CD4-positive, CD25-positive, alpha-beta regulatory T cell (primary cell): Measurements from ENCODE around the gene RPTOR. TPM values are rescaled to one million over a fixed set of nuclear protein-coding genes. Genes with fewer than 3 reads are reported as not detected.
"Not testable (repeated sequence)": the region's sequence is repeated elsewhere in the genome, so short reads cannot be mapped to it uniquely, and the experiment has no call there.

Experiments
- ATAC-seq, 2 donors: fragments of 150-1000 bp; cut with Tn5 transposase; one replicate each; pipeline ENCODE4 v1.10.0; 2021; ENCODE audit warnings: low read depth in 2 of 2, moderate number of reproducible peaks in 2 of 2, moderate library complexity in 1 of 2
- DNase-seq, 3 donors: peaks; one replicate each; pipeline versions ENCODE4 v3.0.0 to v3.0.0-alpha.2; 2012 to 2022; ENCODE audit warnings: mixed read lengths in 1 of 3
- H3K27ac ChIP-seq: one replicate; pipeline ENCODE4 v1.7.0; 2013; ENCODE audit warnings: mild to moderate bottlenecking, low read length; ENCODE audit not compliant: insufficient read depth, poor library complexity, severe bottlenecking
- H3K27me3 ChIP-seq: one replicate; pipeline ENCODE4 v1.7.0; 2013; ENCODE audit warnings: low read length; ENCODE audit not compliant: control insufficient read depth, insufficient read depth
- H3K36me3 ChIP-seq: one replicate; pipeline ENCODE4 v1.7.0; 2013; ENCODE audit warnings: mild to moderate bottlenecking, low read length, moderate library complexity; ENCODE audit not compliant: control insufficient read depth, insufficient read depth
- H3K4me1 ChIP-seq: 2 replicates; pipeline ENCODE4 v1.7.0; 2013; ENCODE audit warnings: mild to moderate bottlenecking, low read length; ENCODE audit not compliant: insufficient read depth, control insufficient read depth, poor library complexity, severe bottlenecking
- H3K4me3 ChIP-seq: one replicate; pipeline ENCODE4 v1.7.0; 2013; ENCODE audit warnings: low read depth, mild to moderate bottlenecking, low read length, moderate library complexity
- H3K9me3 ChIP-seq, 2 experiments: 1 replicate in 1 of 2; 2 replicates in 1 of 2; pipeline ENCODE4 v1.7.0; 2013; ENCODE audit warnings: low read length in 2 of 2, mild to moderate bottlenecking in 1 of 2, moderate library complexity in 1 of 2; ENCODE audit not compliant: control insufficient read depth in 2 of 2
- H3K27ac Mint-ChIP-seq, 3 donors: one replicate each; pipeline ENCODE4 v1.8.0; 2020 to 2022; ENCODE audit warnings: mild to moderate bottlenecking in 3 of 3, mixed read lengths in 3 of 3, moderate library complexity in 2 of 3
- H3K27me3 Mint-ChIP-seq: one replicate; pipeline ENCODE4 v1.8.0; 2022; ENCODE audit warnings: mild to moderate bottlenecking, mixed read lengths
- H3K36me3 Mint-ChIP-seq: one replicate; pipeline ENCODE4 v1.8.0; 2020; ENCODE audit warnings: mixed read lengths
- H3K4me1 Mint-ChIP-seq, 4 donors: one replicate each; pipeline ENCODE4 v1.8.0; 2020 to 2022; ENCODE audit warnings: mixed read lengths in 4 of 4, mild to moderate bottlenecking in 1 of 4
- H3K4me3 Mint-ChIP-seq, 4 donors: one replicate each; pipeline ENCODE4 v1.8.0; 2020 to 2022; ENCODE audit warnings: mild to moderate bottlenecking in 4 of 4, mixed read lengths in 4 of 4, moderate library complexity in 3 of 4
- H3K9me3 Mint-ChIP-seq, 7 donors: one replicate each; pipeline ENCODE4 v1.8.0; 2020 to 2022; ENCODE audit warnings: mixed read lengths in 7 of 7, mild to moderate bottlenecking in 3 of 7, moderate library complexity in 2 of 7
- polyA plus RNA-seq, 4 donors: library from polyadenylated mRNA; unstranded; fragments of 300-500 nt; fragmentation: Illumina TruSeq; gene quantifications; one replicate each; pipeline ENCODE4 v1.2.3, GENCODE V29; 2021
- total RNA-seq: library from RNA; stranded (reverse); gene quantifications from one replicate; pipeline ENCODE4 v1.2.3, GENCODE V29; 2022

RPTOR gene
- total and polyA plus RNA-seq, 5 donors from 2014 or later = 4.7 to 70.1 (median 8.2) TPM

DNA sequence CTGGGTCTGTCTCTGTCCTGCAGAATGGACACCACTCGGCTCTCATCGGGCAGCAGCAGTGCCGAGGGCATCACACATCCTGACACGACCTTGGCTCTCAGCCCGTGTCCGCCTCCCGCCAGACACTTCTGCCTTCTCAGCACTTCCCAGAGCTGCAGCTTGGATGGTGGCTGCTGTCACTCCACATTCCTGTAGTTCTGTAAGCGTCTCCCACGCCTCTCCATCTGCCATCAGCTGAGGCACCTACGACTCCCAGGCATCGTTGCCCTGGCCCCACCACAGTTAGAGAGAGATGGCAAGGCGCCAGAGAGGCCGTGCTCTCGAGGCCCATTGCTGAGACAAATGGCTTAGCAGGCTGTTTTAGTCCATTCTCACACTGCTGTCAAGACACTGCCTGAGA lies 251.1 kb downstream of the RPTOR start:
- Histone ChIP-seq H3K4me1 (peaks cover 18% of the 10 kb centered on the region), H3K27ac (no peak overlapping the region), H3K9me3 (no peaks in the 10 kb centered on the region), H3K4me3 (no peak overlapping the region), H3K27me3 (no peaks in the 10 kb centered on the region), H3K36me3 (peaks cover 4% of the 10 kb centered on the region)
- no peak for DNase-seq
- Mint-ChIP-seq H3K9me3 (no peaks in the 10 kb centered on the region), H3K4me1 (peaks cover 11 to 29% (median 19%) of the 10 kb centered on the region in 4 donors), H3K27me3 (no peaks in the 10 kb centered on the region), H3K27ac (no peak overlapping the region), H3K36me3 (peaks cover 15% of the 10 kb centered on the region), H3K4me3 (no peak overlapping the region)
- ATAC-seq = no peak

GRCh38 chr17:80796430-80796861 lies 251.8 kb downstream of the RPTOR start:
- Mint-ChIP-seq H3K36me3 (peaks cover 15% of the 10 kb centered on the region), H3K4me1 (peaks cover 5 to 22% (median 13%) of the 10 kb centered on the region in 4 donors), H3K4me3 (peak overlapping the region in 1 of 4 donors; percentile 88), H3K27me3 (no peaks in the 10 kb centered on the region), H3K9me3 (no peaks in the 10 kb centered on the region), H3K27ac (no peak overlapping the region)
- Histone ChIP-seq H3K4me1 (peaks cover 11% of the 10 kb centered on the region), H3K36me3 (peaks cover 4% of the 10 kb centered on the region), H3K27ac (no peak overlapping the region), H3K4me3 (no peak overlapping the region), H3K27me3 (no peaks in the 10 kb centered on the region), H3K9me3 (no peaks in the 10 kb centered on the region)
- ATAC-seq = no peak
- peak in 1 of 3 donors; percentile 25 for DNase-seq

GRCh38 chr17:80797222-80797621 lies 252.6 kb downstream of the RPTOR start:
- H3K27me3 Mint-ChIP-seq, H3K9me3 Mint-ChIP-seq, H3K4me3 Mint-ChIP-seq, H3K36me3 ChIP-seq, H3K27ac ChIP-seq, H3K4me1 ChIP-seq, H3K27me3 ChIP-seq, H3K9me3 ChIP-seq, ATAC-seq, H3K4me3 ChIP-seq, DNase-seq: not testable (repeated sequence)
- H3K36me3 Mint-ChIP-seq = peaks cover 15% of the 10 kb centered on the region
- H3K27ac Mint-ChIP-seq = peak overlapping the region in 1 of 3 donors; percentile 31
- H3K4me1 Mint-ChIP-seq = peaks cover 0 to 14% (median 6%) of the 10 kb centered on the region in 4 donors

DNA sequence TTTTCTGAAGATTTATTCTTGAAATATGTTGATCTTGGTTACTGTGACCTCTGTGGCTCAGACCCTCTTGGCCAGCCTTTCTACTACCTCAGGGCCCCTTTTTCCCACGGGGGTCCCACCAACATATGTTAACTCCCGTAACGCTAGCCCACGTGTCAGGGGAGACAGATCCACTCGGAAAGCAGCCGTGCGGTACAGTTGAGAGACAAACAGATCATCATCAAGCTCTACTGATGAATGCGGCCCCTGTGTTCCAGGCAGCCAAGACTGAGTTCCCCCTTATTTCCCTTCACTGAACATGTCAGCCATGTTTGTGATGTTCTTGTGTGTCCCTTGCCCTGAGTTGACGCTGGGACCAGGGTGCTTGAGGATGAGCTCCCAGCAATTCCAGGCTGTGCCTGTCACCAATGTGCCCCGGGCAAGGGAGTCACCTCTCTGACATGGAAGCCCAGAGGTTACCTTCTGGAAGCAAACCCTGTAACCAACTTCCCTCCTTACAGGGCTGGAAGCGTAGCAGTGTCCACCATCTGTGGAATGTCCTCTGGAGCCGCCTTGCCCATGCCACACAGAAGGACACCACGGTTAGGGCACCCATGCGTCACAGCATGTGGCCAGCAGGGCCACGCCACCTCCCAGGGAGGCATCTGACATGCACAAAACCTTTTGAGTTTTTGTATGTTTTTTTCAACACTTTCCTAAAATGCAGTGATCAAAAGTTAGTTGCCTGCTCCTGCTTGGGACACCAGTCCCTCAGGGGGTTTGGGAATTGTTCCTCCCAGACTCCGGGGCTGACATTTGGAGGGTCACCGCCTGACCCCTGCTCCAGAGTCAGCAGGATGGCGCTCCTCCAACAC lies 253.3 kb downstream of the RPTOR start:
- no peaks in the 10 kb centered on the region for H3K4me1 ChIP-seq
- H3K36me3 ChIP-seq = peaks cover 4% of the 10 kb centered on the region
- H3K9me3 ChIP-seq = no peaks in the 10 kb centered on the region
- H3K4me3 ChIP-seq = no peak overlapping the region
- H3K27me3 ChIP-seq = no peaks in the 10 kb centered on the region
- Mint-ChIP-seq H3K9me3 (no peaks in the 10 kb centered on the region), H3K4me3 (no peak overlapping the region), H3K27me3 (no peaks in the 10 kb centered on the region), H3K36me3 (peaks cover 15% of the 10 kb centered on the region), H3K27ac (no peak overlapping the region), H3K4me1 (peaks cover 0 to 11% (median 3%) of the 10 kb centered on the region in 4 donors)
- H3K27ac ChIP-seq = no peak overlapping the region
- no peak for DNase-seq
- no peak for ATAC-seq

- peaks cover 13% of the 10 kb centered on the region for H3K36me3 Mint-ChIP-seq
- no peaks in the 10 kb centered on the region for H3K4me1 ChIP-seq
- H3K4me3 ChIP-seq = no peak overlapping the region
- H3K9me3 Mint-ChIP-seq = no peaks in the 10 kb centered on the region
- peaks cover 4% of the 10 kb centered on the region for H3K36me3 ChIP-seq
- no peak overlapping the region for H3K27ac ChIP-seq
- no peaks in the 10 kb centered on the region for H3K27me3 ChIP-seq
- no peaks in the 10 kb centered on the region for H3K9me3 ChIP-seq
- no peak overlapping the region for H3K4me3 Mint-ChIP-seq
- no peaks in the 10 kb centered on the region for H3K27me3 Mint-ChIP-seq
- no peak overlapping the region for H3K27ac Mint-ChIP-seq
- peaks cover 0 to 9% (median 2%) of the 10 kb centered on the region in 4 donors for H3K4me1 Mint-ChIP-seq
- DNase-seq (no peak), ATAC-seq (no peak)
Measured at GRCh38 chr17:80798595-80799537, 254.2 kb downstream of the RPTOR start.

DNA sequence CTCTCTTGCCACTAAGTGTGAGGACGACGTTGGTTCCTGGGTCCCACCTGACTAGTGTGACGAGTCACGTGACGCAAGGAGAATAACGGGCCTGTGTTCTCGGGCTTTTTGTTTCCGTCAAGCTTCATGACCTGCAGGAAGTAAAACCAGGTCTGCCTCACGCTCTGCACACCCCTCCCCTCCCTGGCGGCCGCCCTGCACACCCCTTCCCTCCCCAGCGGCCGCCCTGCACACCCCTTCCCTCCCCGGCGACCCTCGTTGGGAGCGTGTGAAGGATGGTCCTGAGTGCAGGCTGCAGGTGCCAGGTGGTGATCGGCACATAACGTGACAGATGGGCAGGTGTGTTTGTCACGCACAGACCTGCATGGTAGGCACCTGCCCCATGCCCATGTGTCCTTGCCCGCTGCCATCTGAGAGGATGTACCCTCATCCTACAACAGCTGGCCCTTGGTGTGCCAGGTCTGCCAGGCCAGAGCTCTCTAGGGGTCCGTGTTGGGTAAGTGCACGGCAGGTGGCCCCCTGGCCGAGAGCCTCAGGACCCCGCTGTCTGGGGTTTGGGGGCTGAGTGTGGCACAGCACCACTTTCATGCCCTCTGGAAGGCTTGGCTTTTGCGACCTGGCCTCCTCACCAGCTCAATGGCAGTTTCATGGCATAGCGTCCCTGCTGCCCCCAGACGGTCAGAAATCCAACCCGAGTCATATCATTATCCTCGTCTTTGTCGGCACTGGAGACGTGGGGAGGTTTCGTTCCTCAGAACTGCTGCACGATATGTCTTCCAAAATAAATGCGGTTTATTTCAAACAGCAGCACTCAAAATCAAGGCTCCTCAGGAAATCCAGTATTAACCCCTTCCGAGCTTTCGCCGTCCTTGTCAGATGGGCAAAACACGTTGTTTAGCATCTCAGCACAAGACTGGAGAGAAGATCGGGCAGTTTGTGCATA lies 255.2 kb downstream of the RPTOR start:
- no peak overlapping the region for H3K27ac ChIP-seq
- H3K9me3 ChIP-seq = no peaks in the 10 kb centered on the region
- no peak overlapping the region for H3K27ac Mint-ChIP-seq
- ATAC-seq (no peak), DNase-seq (no peak)
- peaks cover 4% of the 10 kb centered on the region for H3K36me3 ChIP-seq
- H3K27me3 Mint-ChIP-seq = no peaks in the 10 kb centered on the region
- no peak overlapping the region for H3K4me3 Mint-ChIP-seq
- no peak overlapping the region for H3K4me3 ChIP-seq
- peaks cover 11% of the 10 kb centered on the region for H3K36me3 Mint-ChIP-seq
- no peaks in the 10 kb centered on the region for H3K9me3 Mint-ChIP-seq
- H3K4me1 ChIP-seq = no peaks in the 10 kb centered on the region
- peaks cover 0 to 1% (median under 1%) of the 10 kb centered on the region in 4 donors for H3K4me1 Mint-ChIP-seq
- no peaks in the 10 kb centered on the region for H3K27me3 ChIP-seq
